ENCODE data around the gene CFAP43. TPM values are rescaled to one million over a fixed set of nuclear protein-coding genes. Genes with fewer than 3 reads are reported as not detected.

CFAP43 gene
- total and polyA plus RNA-seq, 2 donors (not counting 1 experiment from before 2014, with no cell fraction given), result under 0.01 to 0.10 TPM

DNA sequence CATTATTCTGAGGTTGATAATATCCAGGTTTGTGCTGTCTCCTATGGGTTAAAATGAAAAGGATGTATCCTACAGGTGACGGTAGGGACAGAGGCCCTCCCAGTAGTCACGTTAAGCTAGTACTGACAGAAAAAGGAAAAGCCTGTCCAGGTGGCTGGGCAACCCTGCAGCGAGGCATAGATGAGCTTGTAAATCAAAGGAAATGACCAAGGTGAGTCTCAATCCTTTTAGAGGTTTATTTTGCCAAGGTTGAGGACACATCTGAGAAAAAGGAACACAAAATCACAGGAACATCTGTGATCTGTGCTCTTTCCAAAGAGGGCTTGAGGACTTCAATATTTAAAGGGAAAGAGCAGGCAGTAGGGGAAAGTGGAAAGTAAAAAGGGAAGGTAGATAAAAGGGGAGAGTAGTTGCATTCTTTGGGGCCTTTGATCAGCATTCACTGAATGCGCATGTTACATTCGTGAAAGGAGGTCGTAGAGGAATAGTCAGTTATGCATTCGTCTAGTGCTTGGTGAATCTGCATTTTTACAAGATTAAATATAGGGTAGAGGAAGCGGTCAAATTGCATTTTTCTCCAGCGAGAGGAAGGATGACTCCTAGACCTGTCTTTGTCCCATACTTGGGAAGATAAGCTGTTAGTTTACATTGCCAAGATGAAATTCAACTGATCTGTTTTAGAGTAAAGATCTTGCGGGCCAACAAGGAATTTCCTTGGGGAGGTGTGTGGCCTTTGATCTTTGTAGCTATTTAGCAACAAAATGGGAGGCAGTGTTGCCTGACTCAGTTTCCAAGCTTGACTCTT, 21.6 kb upstream of the CFAP43 start:
- peak overlapping the region; percentile 96 for H3K9ac ChIP-seq (ENCODE audit: insufficient read depth, low read length)
- no peaks in the 10 kb centered on the region for H3K27me3 ChIP-seq (ENCODE audit: control insufficient read depth, insufficient read depth, low read length)
- peak overlapping the region; percentile 86 for H3K4me2 ChIP-seq (ENCODE audit: extremely low read depth, insufficient read depth, low read length)
- peaks cover 4% of the 10 kb centered on the region for H3K36me3 ChIP-seq (ENCODE audit: control insufficient read depth, insufficient read depth, low read length)
- DNase-seq (ENCODE audit: low read depth in 2 of 2), result peak in 1 of 2 donors; percentile 12
- H2AFZ ChIP-seq (ENCODE audit: low read length), result peak overlapping the region; percentile 92
- H3K4me1 ChIP-seq (ENCODE audit: control insufficient read depth, extremely low read depth, insufficient read depth, low read length), result peaks cover 5% of the 10 kb centered on the region
- H3K9me3 ChIP-seq (ENCODE audit: control insufficient read depth, insufficient read depth, low read depth, low read length), result no peaks in the 10 kb centered on the region
- TF ChIP-seq, protein P1, sequence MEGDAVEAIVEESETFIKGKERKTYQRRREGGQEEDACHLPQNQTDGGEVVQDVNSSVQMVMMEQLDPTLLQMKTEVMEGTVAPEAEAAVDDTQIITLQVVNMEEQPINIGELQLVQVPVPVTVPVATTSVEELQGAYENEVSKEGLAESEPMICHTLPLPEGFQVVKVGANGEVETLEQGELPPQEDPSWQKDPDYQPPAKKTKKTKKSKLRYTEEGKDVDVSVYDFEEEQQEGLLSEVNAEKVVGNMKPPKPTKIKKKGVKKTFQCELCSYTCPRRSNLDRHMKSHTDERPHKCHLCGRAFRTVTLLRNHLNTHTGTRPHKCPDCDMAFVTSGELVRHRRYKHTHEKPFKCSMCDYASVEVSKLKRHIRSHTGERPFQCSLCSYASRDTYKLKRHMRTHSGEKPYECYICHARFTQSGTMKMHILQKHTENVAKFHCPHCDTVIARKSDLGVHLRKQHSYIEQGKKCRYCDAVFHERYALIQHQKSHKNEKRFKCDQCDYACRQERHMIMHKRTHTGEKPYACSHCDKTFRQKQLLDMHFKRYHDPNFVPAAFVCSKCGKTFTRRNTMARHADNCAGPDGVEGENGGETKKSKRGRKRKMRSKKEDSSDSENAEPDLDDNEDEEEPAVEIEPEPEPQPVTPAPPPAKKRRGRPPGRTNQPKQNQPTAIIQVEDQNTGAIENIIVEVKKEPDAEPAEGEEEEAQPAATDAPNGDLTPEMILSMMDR (conservative IDR thresholded peaks at IDR 0.05 in 1 of 2, IDR thresholded peaks at IDR 0.05 in 1 of 2; ENCODE audit: low read depth in 1 of 2, low read length in 2 of 2), result no peak
- TF ChIP-seq EZH2 (IDR thresholded peaks at IDR 0.05; ENCODE audit: low read length, missing control alignments), result no peak
- H4K20me1 ChIP-seq (ENCODE audit: control insufficient read depth, extremely low read depth, insufficient read depth, low read length), result no peaks in the 10 kb centered on the region
- peak overlapping the region; percentile 73 to 91 (median 86) for H3K4me3 ChIP-seq (replicated peaks in 1 of 4; ENCODE audit: control extremely low read depth in 1 of 4, insufficient read depth in 1 of 4, low read depth in 3 of 4, low read length in 4 of 4)
- peak overlapping the region; percentile 96 for H3K27ac ChIP-seq (ENCODE audit: insufficient read depth, low read length)
- peaks cover 42% of the 10 kb centered on the region for H3K79me2 ChIP-seq (ENCODE audit: control insufficient read depth, insufficient read depth, low read length)

DNA sequence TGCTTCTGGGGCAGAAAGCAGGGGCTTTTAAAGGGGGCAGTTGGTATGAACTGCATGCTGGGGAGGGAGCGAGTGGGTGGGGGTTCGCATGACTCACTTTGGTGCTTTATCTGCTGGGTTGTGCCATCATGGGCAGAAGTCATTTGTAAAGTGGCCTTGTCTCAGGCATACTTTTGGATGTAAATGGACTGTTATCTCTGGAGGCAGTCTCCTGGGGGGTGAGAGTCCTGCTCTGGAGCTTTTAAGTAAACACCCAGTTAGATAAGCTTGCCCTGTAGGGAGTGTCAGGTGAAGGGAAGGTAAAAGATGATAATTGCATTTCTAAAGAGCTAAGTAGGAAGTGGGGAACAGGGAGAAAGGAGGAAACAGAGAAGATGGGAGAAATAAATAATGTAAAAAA, 20.9 kb upstream of the CFAP43 start:
- DNase-seq (ENCODE audit: low read depth in 2 of 2), result no peak
- no peak for TF ChIP-seq EZH2 (IDR thresholded peaks at IDR 0.05; ENCODE audit: low read length, missing control alignments)
- TF ChIP-seq, protein P1 (conservative IDR thresholded peaks at IDR 0.05 in 1 of 2, IDR thresholded peaks at IDR 0.05 in 1 of 2; ENCODE audit: low read depth in 1 of 2, low read length in 2 of 2), result no peak
- Histone ChIP-seq H3K27me3 (ENCODE audit: control insufficient read depth, insufficient read depth, low read length) (no peaks in the 10 kb centered on the region), H3K36me3 (ENCODE audit: control insufficient read depth, insufficient read depth, low read length) (peaks cover 1% of the 10 kb centered on the region), H3K9ac (ENCODE audit: insufficient read depth, low read length) (no peak overlapping the region), H3K27ac (ENCODE audit: insufficient read depth, low read length) (no peak overlapping the region), H3K4me2 (ENCODE audit: extremely low read depth, insufficient read depth, low read length) (no peak overlapping the region), H4K20me1 (ENCODE audit: control insufficient read depth, extremely low read depth, insufficient read depth, low read length) (no peaks in the 10 kb centered on the region), H3K9me3 (ENCODE audit: control insufficient read depth, insufficient read depth, low read depth, low read length) (no peaks in the 10 kb centered on the region), H3K4me1 (ENCODE audit: control insufficient read depth, extremely low read depth, insufficient read depth, low read length) (peaks cover 5% of the 10 kb centered on the region), H3K79me2 (ENCODE audit: control insufficient read depth, insufficient read depth, low read length) (peaks cover 36% of the 10 kb centered on the region), H3K4me3 (replicated peaks in 1 of 4; ENCODE audit: control extremely low read depth in 1 of 4, insufficient read depth in 1 of 4, low read depth in 3 of 4, low read length in 4 of 4) (no peak overlapping the region), H2AFZ (ENCODE audit: low read length) (no peak overlapping the region)

DNA sequence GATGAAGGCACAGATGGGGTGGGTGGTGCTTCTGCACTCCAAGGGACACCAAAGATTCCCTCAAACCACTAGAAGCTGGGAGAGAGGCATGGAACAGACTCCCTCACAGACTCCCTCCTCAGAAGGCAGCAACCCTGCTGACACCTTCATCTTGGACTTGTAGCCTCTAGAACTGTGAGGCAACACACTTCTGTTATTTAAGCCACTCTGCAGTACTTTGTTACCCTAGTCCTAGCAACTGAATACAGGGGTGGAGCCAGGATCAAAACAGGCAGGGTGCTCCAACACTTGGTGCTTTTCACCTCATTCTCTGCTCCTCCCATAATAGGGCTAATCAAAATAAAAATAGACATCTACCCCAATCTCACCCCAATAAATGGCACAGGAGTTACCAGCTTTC, 20.2 kb upstream of the CFAP43 start:
- no peak overlapping the region for H3K9ac ChIP-seq (ENCODE audit: insufficient read depth, low read length)
- no peaks in the 10 kb centered on the region for H3K9me3 ChIP-seq (ENCODE audit: control insufficient read depth, insufficient read depth, low read depth, low read length)
- DNase-seq (ENCODE audit: low read depth in 2 of 2), result no peak
- H3K4me3 ChIP-seq (replicated peaks in 1 of 4; ENCODE audit: control extremely low read depth in 1 of 4, insufficient read depth in 1 of 4, low read depth in 3 of 4, low read length in 4 of 4), result no peak overlapping the region
- peaks cover 5% of the 10 kb centered on the region for H3K4me1 ChIP-seq (ENCODE audit: control insufficient read depth, extremely low read depth, insufficient read depth, low read length)
- peaks cover under 1% of the 10 kb centered on the region for H3K36me3 ChIP-seq (ENCODE audit: control insufficient read depth, insufficient read depth, low read length)
- peaks cover 28% of the 10 kb centered on the region for H3K79me2 ChIP-seq (ENCODE audit: control insufficient read depth, insufficient read depth, low read length)
- no peaks in the 10 kb centered on the region for H3K27me3 ChIP-seq (ENCODE audit: control insufficient read depth, insufficient read depth, low read length)
- TF ChIP-seq, protein P1 (conservative IDR thresholded peaks at IDR 0.05 in 1 of 2, IDR thresholded peaks at IDR 0.05 in 1 of 2; ENCODE audit: low read depth in 1 of 2, low read length in 2 of 2), result no peak
- no peak for TF ChIP-seq EZH2 (IDR thresholded peaks at IDR 0.05; ENCODE audit: low read length, missing control alignments)
- H4K20me1 ChIP-seq (ENCODE audit: control insufficient read depth, extremely low read depth, insufficient read depth, low read length), result no peaks in the 10 kb centered on the region
- no peak overlapping the region for H3K4me2 ChIP-seq (ENCODE audit: extremely low read depth, insufficient read depth, low read length)
- no peak overlapping the region for H2AFZ ChIP-seq (ENCODE audit: low read length)
- no peak overlapping the region for H3K27ac ChIP-seq (ENCODE audit: insufficient read depth, low read length)

Measured in fibroblast of lung (primary cell).